ENCODE measurements around the gene TMCC3.
"Not testable (repeated sequence)": the region's sequence is repeated elsewhere in the genome, so short reads cannot be mapped to it uniquely, and the experiment has no call there.

The TMCC3 gene

GRCh38 chr12:94650143-94651056 lies at the start of gene TMCC3:
Gene TMCC3 (minus strand): TSS chr12:94650557. CDS start chr12:94650430, 127 bp downstream.
- no peak for DNase-seq (ENCODE audit: low read depth)
- peak within 1 kb of the TSS; percentile 69 for H3K4me3 ChIP-seq (ENCODE audit: low read depth, low read length)
- no peak for TF ChIP-seq CTCF (IDR thresholded peaks at IDR 0.05; ENCODE audit: low read depth, low read length, missing control alignments)

- TF ChIP-seq CTCF (IDR thresholded peaks at IDR 0.05; ENCODE audit: low read depth, low read length, missing control alignments) = no peak
- DNase-seq (ENCODE audit: low read depth) = no peak
- no peak overlapping the region for H3K4me3 ChIP-seq (ENCODE audit: low read depth, low read length)
Observed at GRCh38 chr12:94699801-94700200, 49.4 kb upstream of the TMCC3 start.

- H3K4me3 ChIP-seq (ENCODE audit: low read depth, low read length) = no peak overlapping the region
- DNase-seq (ENCODE audit: low read depth) = no peak
- no peak for TF ChIP-seq CTCF (IDR thresholded peaks at IDR 0.05; ENCODE audit: low read depth, low read length, missing control alignments)
Observed at GRCh38 chr12:94698578-94698977, 48.2 kb upstream of the TMCC3 start.

GRCh38 chr12:94697631-94698030 lies 47.3 kb upstream of the TMCC3 start:
- no peak for TF ChIP-seq CTCF (IDR thresholded peaks at IDR 0.05; ENCODE audit: low read depth, low read length, missing control alignments)
- H3K4me3 ChIP-seq (ENCODE audit: low read depth, low read length) = no peak overlapping the region
- no peak for DNase-seq (ENCODE audit: low read depth)

DNA sequence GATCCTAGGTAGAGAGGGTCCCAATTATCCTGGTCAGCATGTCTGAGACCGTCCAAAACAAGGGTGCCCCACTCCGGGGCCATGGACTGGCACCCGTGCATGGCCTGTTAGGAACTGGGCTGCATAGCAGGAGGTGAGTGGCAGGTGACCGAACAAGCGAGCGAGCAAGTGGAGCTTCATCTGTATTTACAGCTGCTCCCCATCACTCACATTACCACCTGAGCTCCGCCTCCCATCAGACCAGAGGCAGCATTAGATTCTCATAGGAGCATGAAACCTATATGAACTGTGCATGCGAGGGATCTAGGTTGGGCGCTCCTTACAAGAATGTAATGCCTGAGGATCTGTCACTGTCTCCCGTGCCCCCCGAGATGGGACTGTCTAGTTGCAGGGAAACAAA lies 44.4 kb upstream of the TMCC3 start:
- TF ChIP-seq CTCF (IDR thresholded peaks at IDR 0.05; ENCODE audit: low read depth, low read length, missing control alignments) = no peak
- DNase-seq (ENCODE audit: low read depth) = no peak
- no peak overlapping the region for H3K4me3 ChIP-seq (ENCODE audit: low read depth, low read length)

DNA sequence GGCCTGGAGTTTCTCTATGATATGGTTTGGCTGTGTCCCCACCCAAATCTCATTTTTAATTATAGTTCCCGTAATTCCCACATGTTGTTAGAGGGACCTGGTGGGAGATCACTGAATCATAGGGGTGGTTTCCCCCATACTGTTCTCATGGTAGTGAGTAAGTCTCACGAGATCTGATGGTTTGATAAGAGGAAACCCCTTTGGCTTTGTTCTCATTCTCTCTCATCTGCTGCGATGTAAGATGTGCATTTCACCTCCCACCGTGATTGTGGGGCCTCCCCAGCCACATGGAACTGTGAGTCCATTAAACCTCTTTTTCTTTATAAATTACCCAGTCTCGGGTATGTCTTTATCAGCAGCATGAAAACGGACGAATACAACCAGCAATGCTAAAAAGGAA lies 42.5 kb upstream of the TMCC3 start:
- not testable (repeated sequence) for H3K4me3 ChIP-seq (ENCODE audit: low read depth, low read length); DNase-seq (ENCODE audit: low read depth)

DNA sequence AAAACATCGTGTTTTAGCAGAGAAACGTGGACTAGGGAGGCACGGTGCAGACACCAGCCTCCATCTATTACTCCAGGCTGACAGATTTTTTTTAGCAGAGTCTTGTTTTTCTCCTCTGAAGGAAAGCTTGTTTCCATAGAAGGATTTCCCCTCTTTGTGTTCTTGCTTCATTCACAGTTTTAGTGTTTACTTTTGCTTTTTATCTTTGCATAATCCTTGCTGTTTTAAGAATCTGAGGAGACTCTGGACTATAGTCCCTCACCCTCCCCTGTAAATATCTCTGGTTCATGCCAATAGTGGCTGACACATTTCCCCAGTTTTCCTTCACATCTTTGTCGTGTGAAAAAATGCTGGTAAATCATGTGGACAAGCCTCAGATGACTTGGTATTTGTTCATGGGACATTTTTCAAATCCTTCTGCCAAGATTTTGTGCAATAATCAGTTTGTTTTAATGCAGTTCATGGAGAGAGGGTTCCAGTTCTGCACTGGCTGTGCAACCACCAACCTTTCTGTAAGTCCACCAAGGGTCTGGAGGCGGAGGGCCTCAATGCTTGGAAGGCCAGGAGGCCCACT lies 39.9 kb upstream of the TMCC3 start:
- no peak overlapping the region for H3K4me3 ChIP-seq (ENCODE audit: low read depth, low read length)
- DNase-seq (ENCODE audit: low read depth) = no peak
- no peak for TF ChIP-seq CTCF (IDR thresholded peaks at IDR 0.05; ENCODE audit: low read depth, low read length, missing control alignments)
